ENCODE measurements around the gene NMT2.

NMT2 gene

GRCh38 chr10:15140698-15141097 lies 27.8 kb downstream of the NMT2 start:
- DNase-seq: no peak

GRCh38 chr10:15137636-15138035 lies 30.9 kb downstream of the NMT2 start:
- DNase-seq: peak in 2 of 4 experiments; percentile 9 to 38

GRCh38 chr10:15137036-15137359 lies 31.5 kb downstream of the NMT2 start:
- no peak for DNase-seq

- DNase-seq: no peak
Observed at GRCh38 chr10:15136129-15137035, 32.1 kb downstream of the NMT2 start.

- DNase-seq: no peak
Observed at GRCh38 chr10:15131330-15131729, 37.2 kb downstream of the NMT2 start.

- no peak for DNase-seq
Observed at GRCh38 chr10:15124908-15125307, 43.6 kb downstream of the NMT2 start.

GRCh38 chr10:15124190-15124589 lies 44.3 kb downstream of the NMT2 start:
- DNase-seq: no peak

- DNase-seq: no peak
Observed at GRCh38 chr10:15123749-15124184, 44.7 kb downstream of the NMT2 start.

- DNase-seq: no peak
Observed at GRCh38 chr10:15122477-15123030, 45.9 kb downstream of the NMT2 start.

- DNase-seq: no peak
Observed at GRCh38 chr10:15121707-15122106, 46.8 kb downstream of the NMT2 start.

- DNase-seq: no peak
Observed at GRCh38 chr10:15120523-15120922, 48.0 kb downstream of the NMT2 start.

GRCh38 chr10:15118615-15119014 lies 49.9 kb downstream of the NMT2 start:
- no peak for DNase-seq

GRCh38 chr10:15116225-15116624 lies 52.3 kb downstream of the NMT2 start:
- DNase-seq: no peak

- DNase-seq: no peak
Observed at GRCh38 chr10:15113766-15114165, 54.7 kb downstream of the NMT2 start.

- no peak for DNase-seq
Observed at GRCh38 chr10:15112657-15113056, 55.8 kb downstream of the NMT2 start.

GRCh38 chr10:15106352-15107013 lies 62.0 kb downstream of the NMT2 start:
- DNase-seq: peak; percentile 79 to 87 (median 84)

- no peak for DNase-seq
Observed at GRCh38 chr10:15103513-15103912, 65.0 kb downstream of the NMT2 start.

GRCh38 chr10:15099886-15100285 lies 68.6 kb downstream of the NMT2 start:
- DNase-seq: no peak

GRCh38 chr10:15097011-15097812 lies 71.3 kb downstream of the NMT2 start, which contains the start of gene RPP38:
RPP38 (plus strand) TSS chr10:15097355; CDS start chr10:15103315, 5,960 bp downstream.
- peak; percentile 98 to 99 (median 98) for DNase-seq

- DNase-seq: no peak
Observed at GRCh38 chr10:15096661-15097010, 71.9 kb downstream of the NMT2 start.

GRCh38 chr10:15092855-15093408 lies 75.6 kb downstream of the NMT2 start:
- no peak for DNase-seq

- no peak for DNase-seq
Observed at GRCh38 chr10:15091418-15091817, 77.1 kb downstream of the NMT2 start.

Measured in suppressor macrophage (primary cell).